BJ (cell line): ENCODE results near the gene MTUS2. TPM values are rescaled to one million over a fixed set of nuclear protein-coding genes. Genes with fewer than 3 reads are reported as not detected.

ENCODE experiments used
- CTCF ChIA-PET: fragments of 350-600 bp; formaldehyde crosslinking; extraction: SDS; loops from one replicate; lab custom pipeline; 2021; ENCODE audit warnings: antibody characterized with exemption, inconsistent platforms; lab: Yijun Ruan, JAX
- POLR2A ChIA-PET: fragments of 300-600 bp; sonication (Branson Sonifier 250); formaldehyde crosslinking; extraction: SDS; loops from one replicate; lab custom pipeline; 2021; ENCODE audit warnings: antibody characterized with exemption; lab: Charles Lee
- DNase-seq: peaks from one replicate; pipeline ENCODE4 v3.0.0-alpha.2; 2011; ENCODE audit warnings: low read depth
- H3K27me3 ChIP-seq: 2 replicates; pipeline ENCODE4 v1.6.0; 2011; ENCODE audit warnings: low read length; ENCODE audit not compliant: control insufficient read depth, insufficient read depth
- H3K36me3 ChIP-seq: 2 replicates; pipeline ENCODE4 v1.5.1; 2011; ENCODE audit warnings: low read length; ENCODE audit not compliant: control insufficient read depth, insufficient read depth
- H3K4me3 ChIP-seq: 2 replicates; pipeline ENCODE4 v1.5.1; 2011; ENCODE audit warnings: low read depth, mild to moderate bottlenecking, control low read depth, low read length
- polyA plus RNA-seq: library from polyadenylated mRNA; depleted of rRNA; stranded (reverse); fragments of >200 nt; gene quantifications from 2 replicates; pipeline ENCODE4 v1.2.3, GENCODE V29; 2011
- TF ChIP-seq, protein P1 (sequence below): IDR thresholded peaks from 2 replicates; pipeline ENCODE4 v1.5.1; 2011; ENCODE audit warnings: low read depth, mild to moderate bottlenecking, control low read depth, inconsistent platforms, low read length, moderate library complexity; ENCODE audit not compliant: insufficient read depth

The MTUS2 gene
- polyA plus RNA-seq, 1 experiment, result 0.05 TPM

GRCh38 chr13:29483623-29484022, 663.5 kb downstream of the MTUS2 start:
- TF ChIP-seq, protein P1, sequence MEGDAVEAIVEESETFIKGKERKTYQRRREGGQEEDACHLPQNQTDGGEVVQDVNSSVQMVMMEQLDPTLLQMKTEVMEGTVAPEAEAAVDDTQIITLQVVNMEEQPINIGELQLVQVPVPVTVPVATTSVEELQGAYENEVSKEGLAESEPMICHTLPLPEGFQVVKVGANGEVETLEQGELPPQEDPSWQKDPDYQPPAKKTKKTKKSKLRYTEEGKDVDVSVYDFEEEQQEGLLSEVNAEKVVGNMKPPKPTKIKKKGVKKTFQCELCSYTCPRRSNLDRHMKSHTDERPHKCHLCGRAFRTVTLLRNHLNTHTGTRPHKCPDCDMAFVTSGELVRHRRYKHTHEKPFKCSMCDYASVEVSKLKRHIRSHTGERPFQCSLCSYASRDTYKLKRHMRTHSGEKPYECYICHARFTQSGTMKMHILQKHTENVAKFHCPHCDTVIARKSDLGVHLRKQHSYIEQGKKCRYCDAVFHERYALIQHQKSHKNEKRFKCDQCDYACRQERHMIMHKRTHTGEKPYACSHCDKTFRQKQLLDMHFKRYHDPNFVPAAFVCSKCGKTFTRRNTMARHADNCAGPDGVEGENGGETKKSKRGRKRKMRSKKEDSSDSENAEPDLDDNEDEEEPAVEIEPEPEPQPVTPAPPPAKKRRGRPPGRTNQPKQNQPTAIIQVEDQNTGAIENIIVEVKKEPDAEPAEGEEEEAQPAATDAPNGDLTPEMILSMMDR, result no peak
- CTCF ChIA-PET, result interaction anchor here (0.6 to 2.1 kb wide), 7 partner anchors 9 to 149 kb away, joined by 3 to 7 read pairs (median 3); no protein-coding TSS in a partner anchor
- DNase-seq, result no peak
- POLR2A ChIA-PET, result no interaction called here
- H3K36me3 ChIP-seq, result no peaks in the 10 kb centered on the region
- H3K27me3 ChIP-seq, result peaks cover 17% of the 10 kb centered on the region
- no peak overlapping the region for H3K4me3 ChIP-seq

GRCh38 chr13:29484236-29484635, 664.1 kb downstream of the MTUS2 start:
- Histone ChIP-seq H3K36me3 (no peaks in the 10 kb centered on the region), H3K4me3 (no peak overlapping the region), H3K27me3 (peaks cover 11% of the 10 kb centered on the region)
- DNase-seq, result no peak
- ChIA-PET CTCF (interaction anchor here (0.6 to 2.1 kb wide), 7 partner anchors 9 to 81 kb away, joined by 3 to 7 read pairs (median 3); no protein-coding TSS in a partner anchor), POLR2A (no interaction called here)
- TF ChIP-seq, protein P1, result no peak

DNA sequence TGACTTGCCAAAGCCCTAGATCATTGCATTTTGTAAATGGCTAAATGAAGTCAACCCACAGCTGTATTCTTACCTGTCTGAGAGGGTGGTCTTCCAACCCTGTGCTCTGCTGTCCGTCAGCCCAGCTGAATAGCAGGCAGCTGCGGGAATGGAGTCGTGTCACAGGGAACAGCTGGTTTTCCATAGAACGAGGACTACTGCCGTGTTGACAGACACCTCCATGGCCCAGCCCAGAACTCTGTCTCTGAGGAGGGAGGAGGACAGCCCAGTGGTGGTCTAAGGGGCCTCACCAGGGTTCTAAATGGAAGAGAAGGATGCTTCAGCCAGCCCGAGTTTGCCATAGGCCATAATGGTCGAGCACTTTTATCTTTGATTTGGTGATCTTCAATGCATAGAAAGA, 664.7 kb downstream of the MTUS2 start:
- H3K36me3 ChIP-seq, result no peaks in the 10 kb centered on the region

DNA sequence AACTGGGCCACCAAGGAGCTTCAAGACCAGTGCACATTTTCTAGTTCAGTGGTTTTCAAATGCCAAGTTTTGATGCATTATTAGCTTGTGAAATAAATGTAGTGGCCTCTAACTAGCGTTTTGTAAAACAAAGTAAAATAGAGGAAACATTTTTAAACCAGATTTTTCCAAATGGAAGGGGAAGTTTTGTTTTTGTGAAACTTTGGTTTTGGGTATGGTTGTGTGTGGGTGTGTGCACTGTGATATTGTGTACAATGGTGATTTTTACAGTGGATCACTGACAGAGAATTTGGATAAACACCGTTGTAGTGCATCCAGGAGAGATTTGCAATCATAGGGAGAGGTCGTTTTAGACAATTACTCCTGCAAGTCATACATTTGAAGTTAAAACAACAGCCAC, 666.4 kb downstream of the MTUS2 start:
- DNase-seq, result no peak
- H3K4me3 ChIP-seq, result no peak overlapping the region
- TF ChIP-seq, protein P1, result no peak
- ChIA-PET CTCF (interaction anchor here (2.2 kb wide), 1 partner anchor 13 kb away, joined by 7 read pairs; no protein-coding TSS in a partner anchor), POLR2A (no interaction called here)
- H3K36me3 ChIP-seq, result no peaks in the 10 kb centered on the region
- peaks cover 11% of the 10 kb centered on the region for H3K27me3 ChIP-seq

More for the DNA sequence above, 664.7 kb downstream of the MTUS2 start:
- Histone ChIP-seq H3K4me3 (no peak overlapping the region), H3K27me3 (peaks cover 13% of the 10 kb centered on the region)
- ChIA-PET CTCF (interaction anchor here (0.7 to 2.1 kb wide), 6 partner anchors 10 to 23 kb away, joined by 3 to 7 read pairs (median 4); no protein-coding TSS in a partner anchor), POLR2A (no interaction called here)
- TF ChIP-seq, protein P1, result no peak
- no peak for DNase-seq

GRCh38 chr13:29487466-29488454, 667.6 kb downstream of the MTUS2 start:
- TF ChIP-seq, protein P1, result no peak
- ChIA-PET CTCF (interaction anchor here (1.1 to 2.2 kb wide), 2 partner anchors 14 to 222 kb away, joined by 3 to 7 read pairs; no protein-coding TSS in a partner anchor), POLR2A (no interaction called here)
- Histone ChIP-seq H3K36me3 (no peaks in the 10 kb centered on the region), H3K4me3 (no peak overlapping the region), H3K27me3 (peaks cover 11% of the 10 kb centered on the region)
- DNase-seq, result no peak
